Mesodermal cell (in vitro differentiated cells): Measurements from ENCODE around the gene THOC6.

ENCODE experiments used
- H3K27ac ChIP-seq: 2 replicates; pipeline ENCODE4 v1.7.0; 2013; ENCODE audit warnings: mild to moderate bottlenecking, low read depth, low read length, moderate library complexity; ENCODE audit not compliant: severe bottlenecking
- H3K36me3 ChIP-seq: 2 replicates; pipeline ENCODE4 v1.7.1; 2013; ENCODE audit warnings: mild to moderate bottlenecking, low read length, moderate library complexity; ENCODE audit not compliant: control insufficient read depth, insufficient read depth
- H3K4me1 ChIP-seq: one replicate; pipeline ENCODE4 v1.7.1; 2013; ENCODE audit warnings: mild to moderate bottlenecking, low read length; ENCODE audit not compliant: insufficient read depth, control insufficient read depth, poor library complexity, severe bottlenecking
- H3K4me3 ChIP-seq: 2 replicates; pipeline ENCODE4 v1.7.0; 2013; ENCODE audit warnings: low read length, control low read depth, mild to moderate bottlenecking; ENCODE audit not compliant: insufficient read depth, poor library complexity, severe bottlenecking; ENCODE audit errors: extremely low read depth
- H3K9me3 ChIP-seq: 2 replicates; pipeline ENCODE4 v1.7.1; 2013; ENCODE audit warnings: mild to moderate bottlenecking, low read length, moderate library complexity; ENCODE audit not compliant: control insufficient read depth
- WGBS, 2 experiments: methylation state at CpG; one replicate each; pipeline ENCODE4 v1.1.5; 2013; ENCODE audit warnings: missing lambda C conversion rate in 2 of 2; ENCODE audit not compliant: insufficient coverage in 2 of 2; 5-methylcytosine and 5-hydroxymethylcytosine counted together

THOC6 gene

DNA sequence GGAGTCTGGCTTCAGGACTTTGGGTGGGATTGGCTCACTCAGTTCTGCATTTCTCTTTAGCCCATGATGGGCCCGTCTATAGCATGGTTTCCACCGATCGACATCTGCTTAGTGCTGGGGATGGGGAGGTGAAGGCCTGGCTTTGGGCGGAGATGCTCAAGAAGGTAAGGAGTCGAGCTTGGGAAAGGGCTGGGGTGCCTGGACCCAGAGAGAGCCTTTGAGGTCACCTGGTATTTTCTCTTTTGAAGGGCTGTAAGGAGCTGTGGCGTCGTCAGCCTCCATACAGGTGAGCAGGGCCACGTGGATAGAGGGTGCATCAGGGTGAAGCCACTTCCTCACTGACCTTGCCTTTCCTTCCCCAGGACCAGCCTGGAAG, 2.2 kb downstream of the THOC6 start:
- H3K36me3 ChIP-seq = peaks cover 36% of the 10 kb centered on the region
- 93 to 95% methylated on average over 8 of the region's 8 CpGs for WGBS, 2 experiments
- no peak overlapping the region for H3K4me3 ChIP-seq
- no peak overlapping the region for H3K27ac ChIP-seq
- H3K4me1 ChIP-seq = peaks cover 18% of the 10 kb centered on the region
- H3K9me3 ChIP-seq = no peaks in the 10 kb centered on the region

DNA sequence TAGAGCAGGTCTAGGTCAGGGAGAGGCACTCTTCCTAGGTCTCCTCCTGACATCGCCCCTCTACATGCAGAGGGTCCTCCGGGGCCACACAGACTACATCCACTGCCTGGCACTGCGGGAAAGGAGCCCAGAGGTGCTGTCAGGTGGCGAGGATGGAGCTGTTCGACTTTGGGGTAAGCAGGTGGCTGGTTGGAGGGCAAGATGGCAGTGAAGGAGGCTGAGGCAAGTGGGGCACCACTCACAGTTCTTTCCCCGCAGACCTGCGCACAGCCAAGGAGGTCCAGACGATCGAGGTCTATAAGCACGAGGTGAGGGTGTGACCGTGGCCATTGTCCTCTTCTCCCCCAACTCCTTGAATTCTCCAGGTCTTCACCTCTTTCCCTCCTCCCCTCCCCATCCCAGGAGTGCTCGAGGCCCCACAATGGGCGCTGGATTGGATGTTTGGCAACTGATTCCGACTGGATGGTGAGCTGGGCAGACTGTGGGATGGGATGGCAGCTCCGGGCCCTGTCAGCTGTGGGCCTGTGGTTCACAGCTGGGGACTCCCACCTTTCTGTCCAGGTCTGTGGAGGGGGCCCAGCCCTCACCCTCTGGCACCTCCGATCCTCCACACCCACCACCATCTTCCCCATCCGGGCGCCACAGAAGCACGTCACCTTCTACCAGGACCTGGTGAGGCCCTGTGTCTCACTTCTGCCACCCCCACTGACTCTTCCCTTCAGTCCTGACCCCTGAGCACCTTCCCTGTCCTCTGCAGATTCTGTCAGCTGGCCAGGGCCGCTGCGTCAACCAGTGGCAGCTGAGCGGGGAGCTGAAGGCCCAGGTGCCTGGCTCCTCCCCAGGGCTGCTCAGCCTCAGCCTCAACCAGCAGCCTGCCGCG, 3.0 kb downstream of the THOC6 start:
- H3K9me3 ChIP-seq = no peaks in the 10 kb centered on the region
- H3K4me3 ChIP-seq = no peak overlapping the region
- 95 to 98% methylated on average over 15 to 22 of the region's 24 CpGs for WGBS, 2 experiments
- no peak overlapping the region for H3K27ac ChIP-seq
- peaks cover 18% of the 10 kb centered on the region for H3K4me1 ChIP-seq
- peaks cover 31% of the 10 kb centered on the region for H3K36me3 ChIP-seq

DNA sequence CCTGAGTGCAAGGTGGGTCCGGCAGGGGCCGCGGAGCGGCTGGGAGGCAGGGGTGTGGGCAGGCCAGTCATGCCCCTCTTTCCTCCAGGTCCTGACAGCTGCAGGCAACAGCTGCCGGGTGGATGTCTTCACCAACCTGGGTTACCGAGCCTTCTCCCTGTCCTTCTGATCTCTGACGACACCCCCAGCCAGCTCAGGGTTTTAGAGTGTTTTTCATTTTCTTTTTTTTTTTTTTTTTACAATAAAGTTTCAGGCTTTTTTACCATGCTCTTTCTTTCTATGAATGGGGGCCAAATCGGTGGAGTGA, 3.6 kb downstream of the THOC6 start:
- Histone ChIP-seq H3K36me3 (peaks cover 28% of the 10 kb centered on the region), H3K4me3 (no peak overlapping the region), H3K27ac (no peak overlapping the region), H3K4me1 (peaks cover 18% of the 10 kb centered on the region), H3K9me3 (no peaks in the 10 kb centered on the region)
- 98% methylated on average over 5 of the region's 8 CpGs; no CpG with 5 or more reads in 1 of the 2 experiments for WGBS, 2 experiments

DNA sequence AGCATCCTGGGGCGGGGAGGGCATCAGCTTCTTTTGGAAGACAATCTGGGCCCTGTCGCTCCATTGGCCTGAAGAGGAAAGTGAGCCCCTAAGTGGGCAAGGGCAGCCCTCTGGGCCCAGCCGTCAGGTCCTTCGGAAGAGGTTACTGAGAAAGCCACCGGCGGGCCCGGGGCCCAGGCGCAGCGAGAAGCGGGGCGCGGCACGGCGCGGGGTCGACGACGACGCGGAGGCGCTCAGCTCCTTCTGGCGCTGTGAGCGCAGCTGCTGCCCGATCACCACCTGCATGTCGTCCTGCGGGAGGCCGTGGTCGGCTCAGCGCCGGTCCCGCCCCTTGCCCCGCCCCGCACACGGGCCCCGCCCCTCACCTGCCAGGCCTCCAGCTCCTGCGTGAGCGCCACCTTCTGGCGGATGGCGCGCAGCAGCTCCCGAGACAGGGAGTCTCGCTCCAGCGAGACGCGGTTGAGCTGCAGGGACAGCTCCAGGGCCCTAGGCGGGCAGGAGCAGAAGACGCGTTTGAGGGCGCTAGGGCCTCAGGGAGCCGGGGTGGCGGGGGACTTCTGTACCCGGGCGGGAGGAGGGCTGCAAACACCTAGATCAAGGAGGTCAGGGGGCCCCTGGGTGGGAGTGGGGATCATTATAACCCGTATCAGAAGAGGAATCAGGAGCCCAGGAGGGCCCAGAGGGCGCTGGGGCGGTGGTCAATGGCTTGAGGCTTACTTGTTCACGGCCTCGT, 4.3 kb downstream of the THOC6 start:
- no peaks in the 10 kb centered on the region for H3K9me3 ChIP-seq
- 9 to 12% methylated on average over 48 to 53 of the region's 58 CpGs for WGBS, 2 experiments
- H3K4me3 ChIP-seq = no peak overlapping the region
- peaks cover 24% of the 10 kb centered on the region for H3K36me3 ChIP-seq
- H3K27ac ChIP-seq = peak overlapping the region; percentile 23
- peaks cover 12% of the 10 kb centered on the region for H3K4me1 ChIP-seq

DNA sequence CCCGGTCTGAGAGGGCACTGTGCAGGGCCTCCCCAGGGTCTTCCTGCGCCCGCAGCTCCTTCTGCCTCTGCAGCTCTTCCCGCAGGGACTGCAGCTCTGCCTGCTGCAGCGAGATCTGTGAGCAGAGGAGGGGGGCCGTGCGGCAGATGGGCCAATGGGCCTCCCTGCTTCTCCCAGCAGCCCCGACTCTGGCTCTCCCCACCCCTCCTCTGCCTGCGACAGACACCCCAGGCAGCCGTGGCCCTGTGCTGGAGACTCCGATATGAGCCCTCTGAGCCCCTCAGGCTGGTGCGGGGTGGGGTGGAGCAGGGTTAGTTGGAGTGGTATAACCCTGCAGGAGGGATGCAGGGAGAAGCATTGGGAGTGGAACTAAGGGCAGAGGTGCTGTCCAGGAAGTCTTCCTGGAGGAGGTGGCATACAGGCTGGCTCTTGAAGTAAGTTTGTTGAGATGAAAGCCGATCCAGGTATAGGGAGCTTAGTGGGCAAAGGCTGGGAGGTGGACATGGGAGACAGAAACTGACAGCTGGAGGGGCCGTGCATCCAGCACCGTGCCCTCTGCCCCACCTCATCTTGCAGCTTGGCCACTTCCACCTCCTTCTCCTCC, 5.0 kb downstream of the THOC6 start:
- Histone ChIP-seq H3K9me3 (no peaks in the 10 kb centered on the region), H3K4me3 (no peak overlapping the region), H3K36me3 (peaks cover 20% of the 10 kb centered on the region), H3K27ac (no peak overlapping the region), H3K4me1 (peaks cover 8% of the 10 kb centered on the region)
- WGBS, 2 experiments = 70 to 75% methylated on average over 6 to 13 of the region's 15 CpGs

DNA sequence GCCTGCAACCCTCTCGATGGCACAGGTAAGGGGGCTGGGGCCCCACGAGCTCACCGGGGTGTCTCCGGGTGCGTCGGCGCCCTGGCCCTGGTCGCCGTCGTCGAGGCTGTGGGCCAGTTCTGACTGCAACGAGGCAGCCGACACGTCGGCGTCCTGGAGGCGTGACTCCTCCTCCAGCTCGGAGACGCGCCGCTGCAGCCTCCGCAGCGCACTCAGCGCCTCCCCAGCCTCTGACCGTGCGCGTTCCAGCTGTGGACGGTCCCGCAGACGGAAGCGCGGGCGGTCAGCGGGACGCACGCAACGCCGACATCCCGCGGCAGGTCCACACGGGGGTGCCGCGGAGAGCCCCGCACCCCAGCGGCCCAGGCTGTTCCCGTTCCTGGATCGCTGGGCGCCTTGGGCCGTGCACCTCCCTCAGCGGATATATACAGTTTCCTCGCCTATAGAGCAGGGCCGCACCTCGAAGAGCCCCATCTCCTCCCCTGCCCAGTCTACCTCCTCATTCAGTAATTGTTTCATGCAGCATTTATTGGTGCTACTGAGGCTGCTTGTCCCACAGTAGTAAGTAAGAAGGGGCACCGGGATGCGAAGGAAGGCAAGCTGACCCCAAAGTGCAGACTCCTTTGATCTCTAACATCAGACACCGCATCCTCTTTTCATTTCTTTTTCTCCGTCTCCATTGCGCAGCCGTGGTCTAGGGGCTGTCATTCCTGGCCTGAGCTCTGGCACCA, 5.8 kb downstream of the THOC6 start:
- Histone ChIP-seq H3K4me1 (peaks cover 8% of the 10 kb centered on the region), H3K4me3 (no peak overlapping the region), H3K36me3 (peaks cover 20% of the 10 kb centered on the region), H3K27ac (no peak overlapping the region), H3K9me3 (no peaks in the 10 kb centered on the region)
- 88 to 89% methylated on average over 57 to 59 of the region's 59 CpGs for WGBS, 2 experiments

DNA sequence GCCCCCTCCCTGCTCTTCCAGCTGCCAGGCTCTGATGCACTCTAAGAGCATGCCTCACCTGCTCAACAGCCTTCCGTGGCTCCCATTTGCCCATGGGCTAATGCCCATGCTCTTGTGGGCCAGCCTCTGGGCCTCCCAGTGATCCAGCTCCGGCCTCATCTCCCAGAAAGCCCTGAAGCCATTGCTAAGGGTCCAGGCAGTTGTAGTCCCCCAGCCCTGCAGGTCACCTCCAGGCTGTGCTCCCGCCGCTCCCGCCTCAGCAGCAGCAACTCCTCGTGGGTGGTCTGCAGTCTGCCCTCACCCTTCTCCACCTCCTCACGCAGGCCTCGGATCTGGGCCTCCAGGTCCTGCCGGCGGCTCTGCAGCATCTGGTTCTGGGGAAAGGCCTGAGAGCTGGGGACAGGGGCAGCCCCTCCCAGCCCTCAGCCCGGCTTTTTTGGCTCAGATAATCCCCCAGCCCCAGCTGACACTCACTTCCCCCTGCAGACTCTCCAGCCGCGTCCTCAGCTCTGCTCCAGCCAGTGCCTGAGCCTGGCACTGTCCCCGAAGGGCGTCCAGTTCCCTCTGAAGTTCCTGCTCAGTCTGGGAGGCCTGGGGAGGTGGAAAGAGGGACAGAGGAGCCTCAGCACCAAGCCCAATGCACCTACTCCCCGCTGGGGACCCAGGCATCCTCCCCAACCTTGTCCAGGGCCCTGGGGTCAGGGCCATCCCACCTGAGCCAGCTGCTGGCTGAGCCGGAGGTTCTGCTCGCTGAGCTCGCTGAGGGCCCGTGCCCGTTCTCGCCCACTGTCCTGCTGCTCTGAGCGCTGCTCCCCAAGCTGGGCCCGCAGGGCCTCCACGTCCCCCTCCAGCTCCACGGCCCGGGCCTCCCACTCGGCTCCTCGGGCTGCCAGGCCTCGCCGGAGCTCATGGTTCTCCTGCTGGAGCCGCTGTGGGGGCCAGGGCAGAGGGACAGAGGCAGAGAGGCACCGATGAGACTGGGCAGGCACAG, 6.7 kb downstream of the THOC6 start:
- no peak overlapping the region for H3K4me3 ChIP-seq
- no peak overlapping the region for H3K27ac ChIP-seq
- no peaks in the 10 kb centered on the region for H3K9me3 ChIP-seq
- 89 to 93% methylated on average over 23 to 31 of the region's 33 CpGs for WGBS, 2 experiments
- H3K36me3 ChIP-seq = peaks cover 18% of the 10 kb centered on the region
- H3K4me1 ChIP-seq = peaks cover 8% of the 10 kb centered on the region

DNA sequence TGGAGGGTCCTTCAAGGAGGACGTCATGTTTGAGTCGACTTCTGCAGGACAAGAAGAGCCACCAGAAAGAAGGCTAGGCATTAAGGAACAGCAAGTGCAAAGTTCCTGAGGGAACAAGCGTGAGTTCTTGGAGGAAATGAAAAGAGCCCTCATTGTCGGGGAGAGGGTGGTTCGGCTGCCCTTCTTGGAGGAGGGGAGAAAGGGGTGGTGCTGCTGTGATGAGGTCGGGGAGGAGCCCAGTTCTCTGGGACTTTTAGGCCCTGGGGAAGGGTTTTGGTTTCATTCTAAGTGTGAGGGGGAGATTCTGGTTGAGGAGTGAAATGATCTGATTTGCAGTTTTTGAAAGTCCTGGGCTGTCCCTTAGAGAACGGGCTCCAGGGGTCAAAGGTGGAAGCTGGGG, 8.8 kb downstream of the THOC6 start:
- Histone ChIP-seq H3K9me3 (no peaks in the 10 kb centered on the region), H3K4me1 (peaks cover 7% of the 10 kb centered on the region), H3K36me3 (no peaks in the 10 kb centered on the region), H3K4me3 (no peak overlapping the region), H3K27ac (no peak overlapping the region)
- 68% methylated on average over 6 to 7 of the region's 7 CpGs for WGBS, 2 experiments

DNA sequence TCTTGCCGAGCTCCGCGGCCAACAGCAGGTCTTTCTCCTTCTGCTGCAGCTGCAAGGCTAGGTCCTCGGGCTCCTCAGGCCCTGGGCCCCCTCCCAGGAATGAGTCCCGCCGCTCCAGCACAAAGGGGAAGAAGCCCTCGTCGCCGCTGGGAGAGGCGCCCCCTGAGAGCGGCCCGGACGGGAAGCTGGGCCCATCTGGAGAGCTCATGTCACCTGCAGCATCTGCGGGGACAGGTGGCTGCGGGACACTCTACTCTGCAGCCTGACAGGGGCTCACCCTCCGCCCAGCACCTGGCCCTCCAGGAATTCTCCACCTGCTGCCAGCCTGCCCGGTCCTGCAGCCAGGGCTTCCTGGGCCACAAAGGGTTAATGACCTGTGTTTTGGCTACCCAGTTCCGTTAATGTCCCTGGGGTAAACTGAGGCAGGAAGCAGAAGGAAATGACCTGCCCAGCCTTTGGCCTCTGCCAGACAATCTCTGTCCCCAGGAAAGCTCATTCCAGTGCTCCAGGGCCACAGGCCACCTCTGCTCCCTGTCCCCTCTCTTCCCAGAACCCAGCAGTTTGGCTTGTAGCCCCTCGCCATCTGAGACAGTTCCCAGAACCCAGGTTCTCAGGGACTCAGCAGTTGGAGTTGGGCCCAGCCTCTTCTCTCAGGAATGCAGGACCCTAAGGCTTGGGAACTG, 11.6 kb downstream of the THOC6 start:
- Histone ChIP-seq H3K27ac (no peak overlapping the region), H3K9me3 (no peaks in the 10 kb centered on the region), H3K36me3 (no peaks in the 10 kb centered on the region), H3K4me1 (no peaks in the 10 kb centered on the region), H3K4me3 (no peak overlapping the region)
- 62 to 74% methylated on average over 8 to 19 of the region's 19 CpGs for WGBS, 2 experiments
